Ovary (tissue), 9 donors: ENCODE measurements around the gene TARS2. TPM values are rescaled to one million over a fixed set of nuclear protein-coding genes. Genes with fewer than 3 reads are reported as not detected.
A peak's percentile ranks its signal among the peaks of the same experiment; 100 is the strongest.

Experiments
- DNase-seq, 5 donors: peaks; one replicate each; pipeline ENCODE4 v3.0.0-alpha.2; 2019 to 2020
- H3K27ac ChIP-seq, 2 donors: fragments of 200-600 bp; one replicate each; pipeline versions ENCODE4 v1.5.1 to v1.8.0; 2019 to 2022
- H3K27me3 ChIP-seq: fragments of 200-600 bp; one replicate; pipeline ENCODE4 v1.8.0; 2022
- H3K36me3 ChIP-seq: fragments of 200-600 bp; sonication (generic); one replicate; pipeline ENCODE4 v1.5.1; 2019
- H3K4me1 ChIP-seq: one replicate; pipeline ENCODE4 v1.8.1; 2013; ENCODE audit warnings: mild to moderate bottlenecking, moderate library complexity; ENCODE audit not compliant: insufficient read depth
- H3K4me3 ChIP-seq: fragments of 200-600 bp; sonication (generic); one replicate; pipeline ENCODE4 v1.5.1; 2017
- H3K9me3 ChIP-seq, 2 donors: fragments of 200-600 bp in 1 of 2; sonication (generic) in 1 of 2; one replicate each; pipeline versions ENCODE4 v1.5.1 to v1.8.1; 2013 to 2019; ENCODE audit warnings: mild to moderate bottlenecking in 1 of 2, moderate library complexity in 1 of 2
- EP300 ChIP-seq: sonication (generic); formaldehyde crosslinking; IDR thresholded peaks from one replicate; pipeline ENCODE4 v1.6.1; 2017; ENCODE audit warnings: antibody characterized with exemption
- POLR2A ChIP-seq: fragments of 450-650 bp; IDR thresholded peaks from one replicate; pipeline ENCODE4 v1.6.1; 2017; ENCODE audit warnings: antibody characterized with exemption, mild to moderate bottlenecking, moderate library complexity
- WGBS, 3 donors: extraction: QIAGEN DNeasy Blood & Tissue Kit in 1 of 3; methylation state at CpG; one replicate each; pipeline versions ENCODE4 v1.1.5 to v1.1.7; 2013 to 2017; 5-methylcytosine and 5-hydroxymethylcytosine counted together
- intact Hi-C, 4 donors: fragments of 100-400 bp; cut with DNase I; formaldehyde crosslinking; loops; one replicate each; pipeline versions ENCODE4 v1.11.0 to v1.15.1; 2022 to 2023
- polyA plus RNA-seq, 2 donors: library from polyadenylated mRNA; stranded (reverse); fragments of 200-250 nt in 1 of 2; fragments of 350-450 nt in 1 of 2; fragmentation: Illumina TruSeq in 1 of 2; extraction: RNeasy Lipid Tissue Mini Kit (QIAGEN cat#74804) in 1 of 2; gene quantifications; one replicate each; pipeline ENCODE4 v1.2.3, GENCODE V29; 2013 to 2014
- total RNA-seq, 7 donors: library from RNA; depleted of rRNA in 2 of 7; stranded (reverse); fragments of >200 nt in 2 of 7; fragmentation: NEBNext Ultra II Directional in 3 of 7; extraction: Animal tissue kit (Norgen Biotek cat#: 25700) in 3 of 7; gene quantifications; one replicate each; pipeline versions ENCODE4 v1.1.0 to v1.2.4, GENCODE V29; 2016 to 2023
- TF ChIP-seq, protein P1 (sequence below), 3 donors: fragments of 450-650 bp in 2 of 3; fragments of 200-600 bp in 1 of 3; IDR thresholded peaks; one replicate each; pipeline versions ENCODE4 v1.5.1 to v1.8.0; 2016 to 2022; ENCODE audit warnings: antibody characterized with exemption in 3 of 3, mild to moderate bottlenecking in 1 of 3
- donor health status: DM: no; HTN: no; CAD: no; lungs with moderate emphysema.
- donor health status: DM: no; HTN: no; CAD: no.
- donor health status: Bipolar disorder and iron deficiency.
- donor health status: DM: yes; HTN: yes; CAD: no.
- donor health status: DM: no; HTN: no; CAD: no.
- donor health status: DM: yes; HTN: yes; CAD: no.

TARS2 gene
- total and polyA plus RNA-seq, 9 donors: 8.0 to 24.3 (median 17.2) TPM

DNA sequence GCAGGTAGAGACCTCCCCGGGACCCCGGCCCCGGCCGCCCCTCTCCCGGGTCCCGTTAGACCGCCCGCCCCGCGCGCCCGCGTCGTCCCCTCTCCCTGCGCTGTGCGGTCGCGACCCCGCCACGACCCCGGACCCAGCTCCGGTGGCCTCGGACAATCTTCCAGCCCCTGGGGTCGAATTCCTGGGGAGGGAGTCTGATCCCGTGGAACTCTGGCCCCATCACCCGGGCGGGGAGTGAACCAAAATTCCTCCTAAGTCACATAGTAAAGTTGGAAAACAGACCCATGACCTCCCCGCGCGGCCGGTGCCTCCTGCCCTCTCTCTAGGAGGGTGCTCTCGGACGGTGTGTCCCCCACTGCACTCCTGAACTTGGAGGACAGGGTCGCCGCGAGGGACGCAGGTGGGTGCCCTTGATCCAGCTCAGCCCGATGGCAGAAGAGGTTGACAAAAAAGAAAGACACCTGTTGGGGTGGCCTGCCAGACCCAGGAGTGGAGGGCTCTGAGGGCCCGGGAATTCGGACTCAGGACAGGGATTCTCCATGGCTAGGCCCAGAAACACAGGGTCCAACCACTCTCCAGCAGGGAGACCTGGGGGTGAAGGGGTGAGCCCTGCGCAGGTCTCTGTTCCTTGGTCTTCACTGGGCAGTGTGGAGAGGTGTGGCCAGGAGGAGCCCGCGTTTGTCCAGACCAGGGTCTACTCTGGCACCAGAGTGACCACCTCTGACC, 62.4 kb downstream of the TARS2 start:
- intact Hi-C loops: loop anchor here in 3 of 4 donors (10.0 kb wide), 3 partner anchors 75 to 265 kb away; partner anchors contain the start of genes ENSA (in 1 of the 3) and GOLPH3L (in 1 of the 3)
- WGBS, 3 donors: 3 to 10% (median 10%) methylated on average over 36 to 43 of the region's 43 CpGs
- DNase-seq: peak; percentile 62 to 74 (median 69)
- TF ChIP-seq POLR2A (peak; percentile 49), EP300 (no peak)
- TF ChIP-seq, protein P1, sequence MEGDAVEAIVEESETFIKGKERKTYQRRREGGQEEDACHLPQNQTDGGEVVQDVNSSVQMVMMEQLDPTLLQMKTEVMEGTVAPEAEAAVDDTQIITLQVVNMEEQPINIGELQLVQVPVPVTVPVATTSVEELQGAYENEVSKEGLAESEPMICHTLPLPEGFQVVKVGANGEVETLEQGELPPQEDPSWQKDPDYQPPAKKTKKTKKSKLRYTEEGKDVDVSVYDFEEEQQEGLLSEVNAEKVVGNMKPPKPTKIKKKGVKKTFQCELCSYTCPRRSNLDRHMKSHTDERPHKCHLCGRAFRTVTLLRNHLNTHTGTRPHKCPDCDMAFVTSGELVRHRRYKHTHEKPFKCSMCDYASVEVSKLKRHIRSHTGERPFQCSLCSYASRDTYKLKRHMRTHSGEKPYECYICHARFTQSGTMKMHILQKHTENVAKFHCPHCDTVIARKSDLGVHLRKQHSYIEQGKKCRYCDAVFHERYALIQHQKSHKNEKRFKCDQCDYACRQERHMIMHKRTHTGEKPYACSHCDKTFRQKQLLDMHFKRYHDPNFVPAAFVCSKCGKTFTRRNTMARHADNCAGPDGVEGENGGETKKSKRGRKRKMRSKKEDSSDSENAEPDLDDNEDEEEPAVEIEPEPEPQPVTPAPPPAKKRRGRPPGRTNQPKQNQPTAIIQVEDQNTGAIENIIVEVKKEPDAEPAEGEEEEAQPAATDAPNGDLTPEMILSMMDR (IDR thresholded peaks at IDR 0.05): peak in 1 of 3 donors; percentile 9
- H3K4me1 ChIP-seq: peaks cover 16% of the 10 kb centered on the region
- H3K27me3 ChIP-seq: no peaks in the 10 kb centered on the region
- H3K9me3 ChIP-seq: no peaks in the 10 kb centered on the region
- no peaks in the 10 kb centered on the region for H3K36me3 ChIP-seq
- peak overlapping the region; percentile 89 to 92 for H3K27ac ChIP-seq
- peak overlapping the region; percentile 59 for H3K4me3 ChIP-seq

DNA sequence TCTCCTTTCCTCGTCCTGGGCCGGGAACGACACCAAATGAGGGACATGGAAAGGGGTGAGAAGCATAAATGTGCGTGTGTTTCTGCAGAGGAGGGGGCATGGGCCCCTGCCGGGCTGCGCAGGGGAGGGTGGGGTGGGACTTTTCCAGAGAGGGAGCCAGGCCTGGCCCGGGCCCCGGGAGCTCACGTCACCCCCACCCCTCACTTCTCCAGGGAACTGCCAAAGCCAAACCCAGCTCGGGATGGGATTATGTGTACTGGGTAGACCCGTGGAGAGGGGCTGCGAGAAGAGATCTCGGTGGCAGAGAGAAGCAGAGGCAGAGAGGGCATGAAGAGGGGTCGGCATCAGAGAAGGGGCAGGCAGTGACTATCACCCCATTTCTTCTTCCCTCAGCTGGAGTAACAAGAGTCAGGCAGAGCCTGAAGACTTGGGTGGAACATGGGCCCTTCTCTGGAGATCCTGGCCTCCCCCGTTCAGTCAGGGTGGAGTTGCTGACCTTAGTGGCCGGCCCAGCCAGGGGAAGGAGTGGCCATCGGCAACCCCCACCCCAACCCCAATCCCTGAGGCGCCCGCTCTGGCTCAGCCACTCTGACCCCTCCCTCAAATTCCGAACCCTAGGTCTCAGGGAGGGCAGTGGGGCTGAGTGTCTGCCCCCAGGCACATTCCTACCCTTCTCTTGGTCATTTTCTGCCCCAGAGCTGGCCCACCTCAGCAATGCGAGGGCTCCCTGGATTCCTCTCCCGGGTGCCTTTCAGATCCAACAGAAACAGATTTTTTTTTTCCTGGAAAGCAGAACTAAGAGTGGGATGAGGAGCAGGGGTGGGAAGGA, 63.2 kb downstream of the TARS2 start:
- WGBS, 3 donors: 18 to 39% (median 32%) methylated on average over 22 of the region's 22 CpGs
- intact Hi-C loops: loop anchor here in 3 of 4 donors (10.0 kb wide), 3 partner anchors 74 to 264 kb away; partner anchors contain the start of genes ENSA (in 1 of the 3) and GOLPH3L (in 1 of the 3)
- TF ChIP-seq, protein P1 (IDR thresholded peaks at IDR 0.05): no peak
- TF ChIP-seq EP300 (no peak), POLR2A (peak; percentile 36)
- Histone ChIP-seq H3K9me3 (no peaks in the 10 kb centered on the region), H3K36me3 (no peaks in the 10 kb centered on the region), H3K27ac (peak overlapping the region; percentile 89 to 92), H3K4me3 (peak overlapping the region; percentile 59), H3K27me3 (no peaks in the 10 kb centered on the region), H3K4me1 (peaks cover 16% of the 10 kb centered on the region)
- DNase-seq: peak; percentile 72 to 86 (median 75)

GRCh38 chr1:150551051-150551783, 64.0 kb downstream of the TARS2 start:
- TF ChIP-seq EP300 (no peak), POLR2A (no peak)
- TF ChIP-seq, protein P1 (IDR thresholded peaks at IDR 0.05): no peak
- Histone ChIP-seq H3K9me3 (no peaks in the 10 kb centered on the region), H3K27me3 (no peaks in the 10 kb centered on the region), H3K36me3 (no peaks in the 10 kb centered on the region), H3K4me1 (peaks cover 16% of the 10 kb centered on the region), H3K27ac (peak overlapping the region; percentile 89 to 92), H3K4me3 (no peak overlapping the region)
- peak in 1 of 5 donors; percentile 50 for DNase-seq
- intact Hi-C loops: loop anchor here in 3 of 4 donors (10.0 kb wide), 3 partner anchors 74 to 264 kb away; partner anchors contain the start of genes ENSA (in 1 of the 3) and GOLPH3L (in 1 of the 3)
- 70 to 81% (median 75%) methylated on average over 11 of the region's 11 CpGs for WGBS, 3 donors

DNA sequence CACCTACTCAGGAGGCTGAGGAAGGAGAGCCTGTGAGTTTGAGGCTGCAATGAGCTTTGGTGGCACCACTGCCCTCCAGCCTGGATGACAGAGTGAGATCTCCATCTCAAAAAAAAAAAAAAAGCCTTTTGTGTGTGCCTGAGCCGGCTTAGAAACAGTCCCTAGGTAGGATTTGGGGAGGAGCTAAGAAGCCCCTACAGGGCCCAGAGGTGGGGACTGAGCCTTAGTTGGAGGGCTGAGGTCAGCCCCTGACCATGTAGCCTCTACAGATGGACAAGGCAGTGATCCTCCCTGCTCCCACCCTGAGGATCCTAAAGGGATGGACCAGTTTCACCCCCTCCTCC, 64.5 kb downstream of the TARS2 start:
- no peak overlapping the region for H3K4me3 ChIP-seq
- H3K36me3 ChIP-seq: no peaks in the 10 kb centered on the region
- intact Hi-C loops: loop anchor here in 3 of 4 donors (10.0 kb wide), 3 partner anchors 73 to 263 kb away; partner anchors contain the start of genes ENSA (in 1 of the 3) and GOLPH3L (in 1 of the 3)
- H3K9me3 ChIP-seq: no peaks in the 10 kb centered on the region
- WGBS, 3 donors: 60 to 65% (median 62%) methylated on average over 1 of the region's 1 CpG
- H3K27ac ChIP-seq: peak overlapping the region; percentile 51 to 89
- H3K27me3 ChIP-seq: no peaks in the 10 kb centered on the region
- no peak for DNase-seq
- H3K4me1 ChIP-seq: peaks cover 16% of the 10 kb centered on the region
- no peak for TF ChIP-seq EP300
- TF ChIP-seq, protein P1 (IDR thresholded peaks at IDR 0.05): no peak
- no peak for TF ChIP-seq POLR2A
